Osteocyte (in vitro differentiated cells): ENCODE data around the gene CCL22. TPM values are rescaled to one million over a fixed set of nuclear protein-coding genes. Genes with fewer than 3 reads are reported as not detected.

Experiments used
- DNase-seq: peaks from one replicate; pipeline ENCODE4 v3.0.0; 2021; ENCODE audit warnings: mixed read lengths; ENCODE audit not compliant: unreplicated experiment; ENCODE audit errors: extremely low spot score
- H3K27ac Mint-ChIP-seq: one replicate; pipeline ENCODE4 v1.8.0; 2021; ENCODE audit warnings: mild to moderate bottlenecking, mixed read lengths; ENCODE audit not compliant: unreplicated experiment
- H3K27me3 Mint-ChIP-seq: one replicate; pipeline ENCODE4 v1.8.0; 2021; ENCODE audit warnings: mixed read lengths; ENCODE audit not compliant: unreplicated experiment
- H3K36me3 Mint-ChIP-seq: one replicate; pipeline ENCODE4 v1.8.0; 2021; ENCODE audit warnings: mixed read lengths; ENCODE audit not compliant: unreplicated experiment
- H3K4me1 Mint-ChIP-seq: one replicate; pipeline ENCODE4 v1.8.0; 2021; ENCODE audit warnings: mixed read lengths; ENCODE audit not compliant: unreplicated experiment
- H3K4me3 Mint-ChIP-seq: one replicate; pipeline ENCODE4 v1.8.0; 2021; ENCODE audit warnings: mild to moderate bottlenecking, moderate library complexity, mixed read lengths; ENCODE audit not compliant: unreplicated experiment
- H3K9me3 Mint-ChIP-seq: one replicate; pipeline ENCODE4 v1.8.0; 2021; ENCODE audit warnings: mixed read lengths; ENCODE audit not compliant: unreplicated experiment
- CTCF ChIP-seq: fragments of 200-600 bp; sonication (generic); IDR thresholded peaks from 2 replicates; pipeline ENCODE4 v1.5.0; 2021; ENCODE audit warnings: antibody characterized with exemption, mild to moderate bottlenecking, moderate library complexity
- total RNA-seq: library from RNA; stranded (reverse); gene quantifications from 2 replicates; pipeline ENCODE4 v1.2.1, GENCODE V29; 2021

The CCL22 gene
- total RNA-seq, 1 donor from 2014 or later = not detected

GRCh38 chr16:57382535-57383275 is 24.1 kb downstream of the CCL22 start:
- Mint-ChIP-seq H3K9me3 (no peaks in the 10 kb centered on the region), H3K4me3 (no peak overlapping the region), H3K36me3 (no peaks in the 10 kb centered on the region), H3K27me3 (no peaks in the 10 kb centered on the region), H3K27ac (no peak overlapping the region), H3K4me1 (peaks cover 27% of the 10 kb centered on the region)
- no peak for TF ChIP-seq CTCF
- DNase-seq = no peak

GRCh38 chr16:57383276-57384247 is 25.0 kb downstream of the CCL22 start:
- no peak overlapping the region for H3K4me3 Mint-ChIP-seq
- no peak for TF ChIP-seq CTCF
- H3K27ac Mint-ChIP-seq = no peak overlapping the region
- H3K27me3 Mint-ChIP-seq = no peaks in the 10 kb centered on the region
- DNase-seq = no peak
- peaks cover 28% of the 10 kb centered on the region for H3K4me1 Mint-ChIP-seq
- H3K9me3 Mint-ChIP-seq = no peaks in the 10 kb centered on the region
- H3K36me3 Mint-ChIP-seq = no peaks in the 10 kb centered on the region

GRCh38 chr16:57384248-57385070 is 25.9 kb downstream of the CCL22 start:
- TF ChIP-seq CTCF = no peak
- no peak overlapping the region for H3K27ac Mint-ChIP-seq
- DNase-seq = no peak
- H3K27me3 Mint-ChIP-seq = peaks cover 3% of the 10 kb centered on the region
- no peaks in the 10 kb centered on the region for H3K9me3 Mint-ChIP-seq
- H3K4me1 Mint-ChIP-seq = peaks cover 28% of the 10 kb centered on the region
- H3K4me3 Mint-ChIP-seq = no peak overlapping the region
- no peaks in the 10 kb centered on the region for H3K36me3 Mint-ChIP-seq

- Mint-ChIP-seq H3K27me3 (peaks cover 8% of the 10 kb centered on the region), H3K4me1 (peaks cover 28% of the 10 kb centered on the region), H3K9me3 (no peaks in the 10 kb centered on the region), H3K36me3 (no peaks in the 10 kb centered on the region), H3K4me3 (no peak overlapping the region), H3K27ac (no peak overlapping the region)
- DNase-seq = no peak
- TF ChIP-seq CTCF = no peak
These were observed 26.5 kb downstream of the CCL22 start for GRCh38 chr16:57385083-57385482.
